A549 (cell line): Measurements from ENCODE around the gene HNRNPK. TPM values are rescaled to one million over a fixed set of nuclear protein-coding genes. Genes with fewer than 3 reads are reported as not detected.

Experiments
- BHLHE40 ChIP-seq: IDR thresholded peaks from 2 replicates; pipeline ENCODE4 v1.6.1; 2012; ENCODE audit warnings: low read depth, low read length, inconsistent platforms
- CBX2 ChIP-seq: fragments of 200-600 bp; sonication (generic); IDR thresholded peaks from 2 replicates; pipeline ENCODE4 v1.6.1; 2016; ENCODE audit warnings: low read depth, mild to moderate bottlenecking, borderline replicate concordance
- CHD4 ChIP-seq: fragments of 200-600 bp; sonication (generic); IDR thresholded peaks from 2 replicates; pipeline ENCODE4 v1.6.1; 2016; ENCODE audit warnings: antibody characterized with exemption, mild to moderate bottlenecking, borderline replicate concordance
- E2F6 ChIP-seq: IDR thresholded peaks from 2 replicates; pipeline ENCODE4 v1.6.1; 2012; ENCODE audit warnings: low read depth, borderline replicate concordance
- EHF ChIP-seq: fragments of 250-450 bp; sonication (Bioruptor Pico); IDR thresholded peaks from 2 replicates; pipeline ENCODE4 v1.5.0; 2020; ENCODE audit warnings: mild to moderate bottlenecking
- EP300 ChIP-seq, 2 experiments: fragments of >200 bp; sonication (Bioruptor Twin); formaldehyde crosslinking; IDR thresholded peaks; 2 replicates in 1 of 2; 3 replicates in 1 of 2; pipeline ENCODE4 v1.6.1; 2016 to 2017
- FOXS1 ChIP-seq: fragments of 250-450 bp; sonication (Bioruptor Pico); IDR thresholded peaks from 2 replicates; pipeline ENCODE4 v1.5.0; 2020; ENCODE audit warnings: mild to moderate bottlenecking, moderate library complexity
- GATA3 ChIP-seq: IDR thresholded peaks from 2 replicates; pipeline ENCODE4 v1.6.1; 2012; ENCODE audit warnings: borderline replicate concordance
- HDAC2 ChIP-seq: fragments of 200-600 bp; sonication (generic); IDR thresholded peaks from 2 replicates; pipeline ENCODE4 v1.6.1; 2016
- KDM1A ChIP-seq: fragments of 200-600 bp; sonication (generic); IDR thresholded peaks from 2 replicates; pipeline ENCODE4 v1.6.1; 2016; ENCODE audit warnings: low read depth, mild to moderate bottlenecking
- KDM5A ChIP-seq: fragments of 200-600 bp; sonication (generic); IDR thresholded peaks from 2 replicates; pipeline ENCODE4 v1.6.1; 2016; ENCODE audit warnings: antibody characterized with exemption, mild to moderate bottlenecking
- MAZ ChIP-seq: fragments of 150-350 bp; IDR thresholded peaks from 2 replicates; pipeline ENCODE4 v1.6.1; 2014; ENCODE audit warnings: antibody characterized with exemption, low read depth, low read length, borderline replicate concordance
- NFE2L2 ChIP-seq: fragments of 150-350 bp; conservative IDR thresholded peaks from 2 replicates; pipeline ENCODE4 v1.6.1; 2014; ENCODE audit warnings: low read length
- RAD21 ChIP-seq, 2 experiments: fragments of >200 bp in 1 of 2; sonication (Bioruptor Twin) in 1 of 2; formaldehyde crosslinking in 1 of 2; IDR thresholded peaks in 1 of 2; conservative IDR thresholded peaks in 1 of 2; 2 replicates in 1 of 2; 3 replicates in 1 of 2; pipeline ENCODE4 v1.6.1; 2012 to 2018; ENCODE audit warnings: inconsistent platforms in 1 of 2
- RARB ChIP-seq: fragments of 250-450 bp; sonication (Bioruptor Pico); IDR thresholded peaks from 2 replicates; pipeline ENCODE4 v1.8.0; 2021; ENCODE audit warnings: mild to moderate bottlenecking, moderate library complexity
- SREBF2 ChIP-seq: fragments of 450-650 bp; IDR thresholded peaks from 2 replicates; pipeline ENCODE4 v1.6.1; 2014; ENCODE audit warnings: mild to moderate bottlenecking, moderate library complexity
- ZNF302 ChIP-seq: fragments of 250-450 bp; sonication (Bioruptor Pico); IDR thresholded peaks from 2 replicates; pipeline ENCODE4 v1.9.0; 2021; ENCODE audit warnings: inconsistent platforms, mild to moderate bottlenecking, moderate library complexity
- polyA plus RNA-seq, 4 experiments: library from polyadenylated mRNA; depleted of rRNA in 3 of 4; stranded (reverse); fragments of >200 nt; fragmentation: RNase III in 1 of 4; extraction: RNeasy Plus Mini Kit Qiagen cat#74134 plus additional on column Dnase treatment in 1 of 4; gene quantifications; 2 replicates in 3 of 4; 3 replicates in 1 of 4; pipeline ENCODE4 v1.2.3, GENCODE V29; 2011 to 2017
- TF ChIP-seq, protein P1 (sequence below): fragments of 450-650 bp; IDR thresholded peaks from 2 replicates; pipeline ENCODE4 v1.6.1; 2014; ENCODE audit warnings: antibody characterized with exemption
- TF ChIP-seq, protein P2 (sequence below): fragments of 150-350 bp; IDR thresholded peaks from 2 replicates; pipeline ENCODE4 v1.6.1; 2014; ENCODE audit warnings: low read depth, mild to moderate bottlenecking, low read length
- TF ChIP-seq, protein P3 (sequence below): fragments of 250-450 bp; sonication (Bioruptor Pico); IDR thresholded peaks from 2 replicates; pipeline ENCODE4 v1.5.0; 2021; ENCODE audit warnings: mild to moderate bottlenecking, moderate library complexity, borderline replicate concordance
- TF ChIP-seq, protein P4 (sequence below): fragments of >200 bp; sonication (Bioruptor Twin); formaldehyde crosslinking; IDR thresholded peaks from 3 replicates; pipeline ENCODE4 v1.6.1; 2016
- TF ChIP-seq, protein P5 (sequence below): IDR thresholded peaks from 2 replicates; pipeline ENCODE4 v1.6.1; 2012

The HNRNPK gene
- polyA plus RNA-seq, 2 of the 4 experiments (the other 2 are of a cell fraction), result 682 to 699 TPM

- TF ChIP-seq E2F6 (peak; percentile 91), RAD21 (conservative IDR thresholded peaks at IDR 0.05 in 1 of 2, IDR thresholded peaks at IDR 0.05 in 1 of 2) (no peak), EP300 (IDR thresholded peaks at IDR 0.05) (no peak), MAZ (no peak), ZNF302 (CRISPR knock-in tag) (no peak), KDM5A (no peak), GATA3 (no peak), EHF (CRISPR knock-in tag) (0 out of 2 replicates have a peak, but pooled peaks have one; percentile 24), SREBF2 (no peak), NFE2L2 (no peak), HDAC2 (no peak), BHLHE40 (no peak), CBX2 (no peak), FOXS1 (no peak), KDM1A (no peak), CHD4 (no peak), RARB (CRISPR knock-in tag) (no peak)
- TF ChIP-seq, protein P1, sequence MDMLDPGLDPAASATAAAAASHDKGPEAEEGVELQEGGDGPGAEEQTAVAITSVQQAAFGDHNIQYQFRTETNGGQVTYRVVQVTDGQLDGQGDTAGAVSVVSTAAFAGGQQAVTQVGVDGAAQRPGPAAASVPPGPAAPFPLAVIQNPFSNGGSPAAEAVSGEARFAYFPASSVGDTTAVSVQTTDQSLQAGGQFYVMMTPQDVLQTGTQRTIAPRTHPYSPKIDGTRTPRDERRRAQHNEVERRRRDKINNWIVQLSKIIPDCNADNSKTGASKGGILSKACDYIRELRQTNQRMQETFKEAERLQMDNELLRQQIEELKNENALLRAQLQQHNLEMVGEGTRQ, result no peak
- TF ChIP-seq, protein P2, sequence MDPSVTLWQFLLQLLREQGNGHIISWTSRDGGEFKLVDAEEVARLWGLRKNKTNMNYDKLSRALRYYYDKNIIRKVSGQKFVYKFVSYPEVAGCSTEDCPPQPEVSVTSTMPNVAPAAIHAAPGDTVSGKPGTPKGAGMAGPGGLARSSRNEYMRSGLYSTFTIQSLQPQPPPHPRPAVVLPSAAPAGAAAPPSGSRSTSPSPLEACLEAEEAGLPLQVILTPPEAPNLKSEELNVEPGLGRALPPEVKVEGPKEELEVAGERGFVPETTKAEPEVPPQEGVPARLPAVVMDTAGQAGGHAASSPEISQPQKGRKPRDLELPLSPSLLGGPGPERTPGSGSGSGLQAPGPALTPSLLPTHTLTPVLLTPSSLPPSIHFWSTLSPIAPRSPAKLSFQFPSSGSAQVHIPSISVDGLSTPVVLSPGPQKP, result no peak
- TF ChIP-seq, protein P3, sequence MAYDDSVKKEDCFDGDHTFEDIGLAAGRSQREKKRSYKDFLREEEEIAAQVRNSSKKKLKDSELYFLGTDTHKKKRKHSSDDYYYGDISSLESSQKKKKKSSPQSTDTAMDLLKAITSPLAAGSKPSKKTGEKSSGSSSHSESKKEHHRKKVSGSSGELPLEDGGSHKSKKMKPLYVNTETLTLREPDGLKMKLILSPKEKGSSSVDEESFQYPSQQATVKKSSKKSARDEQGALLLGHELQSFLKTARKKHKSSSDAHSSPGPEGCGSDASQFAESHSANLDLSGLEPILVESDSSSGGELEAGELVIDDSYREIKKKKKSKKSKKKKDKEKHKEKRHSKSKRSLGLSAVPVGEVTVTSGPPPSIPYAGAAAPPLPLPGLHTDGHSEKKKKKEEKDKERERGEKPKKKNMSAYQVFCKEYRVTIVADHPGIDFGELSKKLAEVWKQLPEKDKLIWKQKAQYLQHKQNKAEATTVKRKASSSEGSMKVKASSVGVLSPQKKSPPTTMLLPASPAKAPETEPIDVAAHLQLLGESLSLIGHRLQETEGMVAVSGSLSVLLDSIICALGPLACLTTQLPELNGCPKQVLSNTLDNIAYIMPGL (CRISPR knock-in tag), result peak; percentile 17; the same call in 1 of the 2 replicates
- TF ChIP-seq, protein P4, sequence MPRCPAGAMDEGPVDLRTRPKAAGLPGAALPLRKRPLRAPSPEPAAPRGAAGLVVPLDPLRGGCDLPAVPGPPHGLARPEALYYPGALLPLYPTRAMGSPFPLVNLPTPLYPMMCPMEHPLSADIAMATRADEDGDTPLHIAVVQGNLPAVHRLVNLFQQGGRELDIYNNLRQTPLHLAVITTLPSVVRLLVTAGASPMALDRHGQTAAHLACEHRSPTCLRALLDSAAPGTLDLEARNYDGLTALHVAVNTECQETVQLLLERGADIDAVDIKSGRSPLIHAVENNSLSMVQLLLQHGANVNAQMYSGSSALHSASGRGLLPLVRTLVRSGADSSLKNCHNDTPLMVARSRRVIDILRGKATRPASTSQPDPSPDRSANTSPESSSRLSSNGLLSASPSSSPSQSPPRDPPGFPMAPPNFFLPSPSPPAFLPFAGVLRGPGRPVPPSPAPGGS, result peak; percentile 62; the same call in 1 of the 3 replicates
- TF ChIP-seq, protein P5, sequence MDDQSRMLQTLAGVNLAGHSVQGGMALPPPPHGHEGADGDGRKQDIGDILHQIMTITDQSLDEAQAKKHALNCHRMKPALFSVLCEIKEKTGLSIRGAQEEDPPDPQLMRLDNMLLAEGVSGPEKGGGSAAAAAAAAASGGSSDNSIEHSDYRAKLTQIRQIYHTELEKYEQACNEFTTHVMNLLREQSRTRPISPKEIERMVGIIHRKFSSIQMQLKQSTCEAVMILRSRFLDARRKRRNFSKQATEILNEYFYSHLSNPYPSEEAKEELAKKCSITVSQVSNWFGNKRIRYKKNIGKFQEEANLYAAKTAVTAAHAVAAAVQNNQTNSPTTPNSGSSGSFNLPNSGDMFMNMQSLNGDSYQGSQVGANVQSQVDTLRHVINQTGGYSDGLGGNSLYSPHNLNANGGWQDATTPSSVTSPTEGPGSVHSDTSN, result no peak
Observed at GRCh38 chr9:83956436-83957247, 23.4 kb downstream of the HNRNPK start (continued).
